HG02840 (cell line): ENCODE data around the gene VWA5B2.
"Not testable (repeated sequence)": the region's sequence is repeated elsewhere in the genome, so short reads cannot be mapped to it uniquely, and the experiment has no call there.

Experiments used
- ATAC-seq: cut with Tn5 transposase; IDR thresholded peaks from one replicate; pipeline ENCODE4 v1.9.1; 2021; ENCODE audit warnings: mild to moderate bottlenecking, moderate library complexity, moderate number of reproducible peaks; ENCODE audit not compliant: unreplicated experiment, low FRiP score

Gene VWA5B2

GRCh38 chr3:184267249-184267648 lies 37.9 kb downstream of the VWA5B2 start:
- not testable (repeated sequence) for ATAC-seq

DNA sequence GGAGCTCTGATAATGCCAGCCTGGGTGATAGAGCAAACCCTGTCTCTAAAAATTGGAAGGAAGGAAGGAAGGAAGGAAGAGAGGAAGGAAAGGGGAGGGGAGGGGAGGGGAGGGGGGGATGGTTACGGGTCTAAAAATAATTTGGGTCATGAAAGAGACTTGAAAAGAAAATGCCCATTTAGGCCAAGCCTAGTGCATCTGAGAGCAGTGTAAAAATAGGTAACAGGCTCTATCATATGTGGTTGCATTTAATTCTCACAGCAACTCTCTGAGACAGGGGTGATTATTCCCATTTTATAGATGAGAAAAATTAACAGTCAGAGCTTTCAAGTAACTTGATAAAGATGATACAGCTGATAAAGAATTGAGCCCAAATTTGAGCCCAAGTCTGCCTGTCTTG lies 42.9 kb downstream of the VWA5B2 start:
- no peak for ATAC-seq

- ATAC-seq: no peak
Measured at GRCh38 chr3:184275381-184275701, 46.0 kb downstream of the VWA5B2 start.

DNA sequence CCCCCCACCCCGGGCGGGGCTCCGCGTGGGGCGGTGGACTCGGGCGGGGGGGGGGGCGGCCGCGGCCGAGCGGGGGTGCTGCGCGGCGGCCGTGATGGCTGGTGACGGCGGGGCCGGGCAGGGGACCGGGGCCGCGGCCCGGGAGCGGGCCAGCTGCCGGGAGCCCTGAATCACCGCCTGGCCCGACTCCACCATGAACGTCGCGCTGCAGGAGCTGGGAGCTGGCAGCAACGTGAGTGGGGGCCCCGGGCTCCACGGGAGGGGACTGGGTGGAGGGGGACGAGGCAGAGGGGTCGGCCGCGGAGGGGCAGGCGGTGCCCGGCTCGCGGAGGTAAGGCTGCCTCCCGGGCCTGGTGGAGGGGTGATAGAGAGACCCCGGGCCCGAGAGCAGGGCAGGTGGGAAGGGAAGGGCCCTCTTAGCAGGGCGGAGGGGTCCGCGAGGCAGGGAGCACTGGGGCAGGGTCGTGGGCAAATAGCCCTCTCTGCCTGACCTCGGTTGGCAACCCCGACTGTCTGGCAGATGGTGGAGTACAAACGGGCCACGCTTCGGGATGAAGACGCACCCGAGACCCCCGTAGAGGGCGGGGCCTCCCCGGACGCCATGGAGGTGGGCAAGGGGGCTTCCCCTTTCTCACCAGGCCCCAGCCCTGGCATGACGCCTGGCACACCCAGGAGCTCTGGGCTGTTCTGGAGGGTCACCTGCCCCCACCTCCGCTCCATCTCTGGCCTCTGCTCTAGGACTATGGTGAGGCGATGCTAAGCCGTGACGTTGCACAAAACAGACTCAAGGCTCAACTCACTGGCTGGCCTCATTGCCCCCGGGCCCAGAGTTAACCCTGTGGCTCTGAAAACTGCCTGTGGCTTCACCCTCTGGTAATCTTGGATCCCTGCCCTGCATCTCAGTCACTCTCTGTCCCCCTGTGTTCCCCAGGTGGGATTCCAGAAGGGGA lies 46.9 kb downstream of the VWA5B2 start, which contains the start of gene ECE2:
TSS of gene ECE2 (plus strand) at position 62 of the 950 bp plus-strand sequence. CDS start at position 194, 132 bp downstream.
- ATAC-seq: no peak

DNA sequence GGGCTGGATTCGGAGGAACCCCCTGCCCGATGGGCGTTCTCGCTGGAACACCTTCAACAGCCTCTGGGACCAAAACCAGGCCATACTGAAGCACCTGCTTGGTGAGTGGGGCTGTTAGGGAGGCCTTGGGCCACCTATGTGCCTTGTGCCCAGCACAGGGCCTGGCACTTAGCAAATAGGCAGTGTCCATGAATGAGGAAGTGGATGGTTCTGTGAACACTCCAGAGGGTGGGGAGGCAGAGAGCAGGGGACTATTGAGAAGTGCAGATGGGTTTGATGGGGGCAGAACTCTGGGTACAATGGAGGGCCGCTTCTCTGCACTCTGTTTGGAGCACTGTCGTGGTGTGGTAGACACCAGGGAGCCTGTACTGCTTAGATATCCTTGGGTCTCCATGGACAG lies 48.0 kb downstream of the VWA5B2 start:
- ATAC-seq: no peak

- no peak for ATAC-seq
Measured at GRCh38 chr3:184282941-184283340, 53.6 kb downstream of the VWA5B2 start.

DNA sequence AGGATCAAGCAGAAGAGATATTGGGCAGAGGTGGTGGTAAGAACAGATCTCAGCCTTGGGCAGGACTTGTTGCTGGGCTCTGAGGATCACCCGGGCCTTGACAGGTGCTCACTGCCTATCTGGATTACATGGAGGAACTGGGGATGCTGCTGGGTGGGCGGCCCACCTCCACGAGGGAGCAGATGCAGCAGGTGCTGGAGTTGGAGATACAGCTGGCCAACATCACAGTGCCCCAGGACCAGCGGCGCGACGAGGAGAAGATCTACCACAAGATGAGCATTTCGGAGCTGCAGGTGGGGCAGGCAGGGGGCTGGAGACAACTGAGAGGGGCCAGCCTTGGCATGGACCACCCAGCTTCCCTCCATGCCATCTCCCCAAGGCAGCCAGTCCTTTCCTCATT lies 54.3 kb downstream of the VWA5B2 start:
- ATAC-seq: no peak

DNA sequence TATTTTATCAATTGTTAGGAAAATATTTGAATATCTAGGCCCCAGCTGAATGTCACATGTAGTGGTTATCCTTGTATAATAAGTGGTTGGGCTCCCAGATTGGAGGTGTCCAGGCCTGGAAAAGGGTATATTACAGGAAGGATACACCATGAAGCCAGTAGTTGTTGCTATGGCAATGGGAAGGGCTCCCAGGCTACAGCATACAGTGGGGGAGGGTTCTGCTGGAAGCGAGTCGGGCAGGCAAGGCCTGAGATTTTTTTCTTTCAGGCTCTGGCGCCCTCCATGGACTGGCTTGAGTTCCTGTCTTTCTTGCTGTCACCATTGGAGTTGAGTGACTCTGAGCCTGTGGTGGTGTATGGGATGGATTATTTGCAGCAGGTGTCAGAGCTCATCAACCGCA lies 55.3 kb downstream of the VWA5B2 start:
- no peak for ATAC-seq

- ATAC-seq: no peak
Measured at GRCh38 chr3:184289426-184289938, 60.1 kb downstream of the VWA5B2 start.

DNA sequence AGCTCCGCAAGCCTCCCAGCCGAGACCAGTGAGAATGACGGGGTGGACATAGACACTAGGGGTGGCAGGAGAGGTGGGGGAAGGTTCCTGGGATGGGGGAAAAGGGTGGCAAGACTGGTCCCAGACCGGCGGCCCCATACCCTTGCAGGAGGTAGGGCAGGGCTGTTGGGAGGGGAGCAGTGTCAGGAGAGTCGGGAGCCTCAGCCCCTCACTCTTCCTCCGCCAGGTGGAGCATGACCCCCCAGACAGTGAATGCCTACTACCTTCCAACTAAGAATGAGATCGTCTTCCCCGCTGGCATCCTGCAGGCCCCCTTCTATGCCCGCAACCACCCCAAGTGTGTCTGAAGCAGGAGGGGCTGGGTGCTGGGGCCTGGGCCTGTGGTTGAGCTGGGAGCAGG lies 60.9 kb downstream of the VWA5B2 start:
- ATAC-seq: no peak

- no peak for ATAC-seq
Measured at GRCh38 chr3:184291044-184291737, 61.8 kb downstream of the VWA5B2 start.
